HG02763 (cell line): ENCODE measurements around the gene PGAM2.
"Not testable (repeated sequence)": the region's sequence is repeated elsewhere in the genome, so short reads cannot be mapped to it uniquely, and the experiment has no call there.

Experiments used
- ATAC-seq: cut with Tn5 transposase; IDR thresholded peaks from one replicate; pipeline ENCODE4 v1.9.1; 2021; ENCODE audit warnings: mild to moderate bottlenecking, moderate library complexity; ENCODE audit not compliant: unreplicated experiment

Gene PGAM2

GRCh38 chr7:44052771-44053365, 12.5 kb downstream of the PGAM2 start:
- ATAC-seq, result no peak

GRCh38 chr7:44051611-44052220, 13.7 kb downstream of the PGAM2 start:
- no peak for ATAC-seq

GRCh38 chr7:44050915-44051560, 14.3 kb downstream of the PGAM2 start:
- ATAC-seq, result no peak

GRCh38 chr7:44050121-44050914, 15.0 kb downstream of the PGAM2 start:
- no peak for ATAC-seq

GRCh38 chr7:44048031-44048795, 17.2 kb downstream of the PGAM2 start:
- no peak for ATAC-seq

GRCh38 chr7:44046321-44047061, 18.9 kb downstream of the PGAM2 start:
- peak; percentile 54 for ATAC-seq

- peak; percentile 3 for ATAC-seq
These were observed 19.9 kb downstream of the PGAM2 start for GRCh38 chr7:44045226-44046014.

GRCh38 chr7:44044315-44045225, 20.8 kb downstream of the PGAM2 start, which contains the start of gene DBNL:
DBNL (plus strand) TSS chr7:44044702; CDS start chr7:44044738, 36 bp downstream.
- ATAC-seq, result peak; percentile 71

GRCh38 chr7:44043902-44044301, 21.5 kb downstream of the PGAM2 start:
- no peak for ATAC-seq

GRCh38 chr7:44042221-44042620, 23.1 kb downstream of the PGAM2 start:
- ATAC-seq, result no peak

- ATAC-seq, result peak; percentile 46
These were observed 24.9 kb downstream of the PGAM2 start for GRCh38 chr7:44040493-44040891.

- peak; percentile 5 for ATAC-seq
These were observed 25.4 kb downstream of the PGAM2 start for GRCh38 chr7:44039800-44040492.

- ATAC-seq, result peak; percentile 60
These were observed 26.3 kb downstream of the PGAM2 start for GRCh38 chr7:44038961-44039558.

GRCh38 chr7:44038553-44038952, 26.8 kb downstream of the PGAM2 start:
- not testable (repeated sequence) for ATAC-seq

GRCh38 chr7:44037951-44038350, 27.4 kb downstream of the PGAM2 start:
- ATAC-seq, result not testable (repeated sequence)

- not testable (repeated sequence) for ATAC-seq
These were observed 29.0 kb downstream of the PGAM2 start for GRCh38 chr7:44036364-44036763.
